PC-9 (cell line): ENCODE results near the gene HOXD11. TPM values are rescaled to one million over a fixed set of nuclear protein-coding genes. Genes with fewer than 3 reads are reported as not detected.
A peak's percentile ranks its signal among the peaks of the same experiment; 100 is the strongest.

Source experiments
- BruUV-seq: library from RNA; stranded (reverse); fragments of 400-500 nt; replicated peaks from 2 replicates; lab custom pipeline; 2021; lab: Mats Ljungman, UMichigan
- CTCF ChIA-PET: fragments of 300-600 bp; sonication (Branson Sonifier 250); formaldehyde crosslinking; loops from one replicate; lab custom pipeline; 2022; ENCODE audit warnings: antibody characterized with exemption; lab: Charles Lee
- POLR2A ChIA-PET: fragments of 300-600 bp; sonication (Branson Sonifier 250); formaldehyde crosslinking; loops from one replicate; lab custom pipeline; 2022; ENCODE audit warnings: antibody characterized with exemption; ENCODE audit not compliant: unreplicated experiment; lab: Charles Lee
- DNase-seq, 2 experiments: peaks; one replicate each; pipeline versions ENCODE4 v3.0.0 to v3.0.0-alpha.2; 2015 to 2022; ENCODE audit warnings: mixed read lengths in 1 of 2
- H2AFZ ChIP-seq: fragments of 200-600 bp; sonication (generic); 2 replicates; pipeline ENCODE4 v1.8.1; 2017; ENCODE audit warnings: antibody characterized with exemption
- H3F3A ChIP-seq: fragments of 200-600 bp; sonication (generic); 2 replicates; pipeline ENCODE4 v1.8.1; 2017; ENCODE audit warnings: antibody characterized with exemption, mild to moderate bottlenecking, low read depth; ENCODE audit not compliant: insufficient read depth
- H3K27ac ChIP-seq: fragments of 200-600 bp; sonication (generic); 2 replicates; pipeline ENCODE4 v1.6.1; 2016; ENCODE audit warnings: mixed run types
- H3K27me3 ChIP-seq: fragments of 200-600 bp; sonication (generic); 2 replicates; pipeline ENCODE4 v1.6.1; 2016; ENCODE audit warnings: low read depth, mixed run types; ENCODE audit not compliant: insufficient read depth
- H3K36me3 ChIP-seq: fragments of 200-600 bp; sonication (generic); 2 replicates; pipeline ENCODE4 v1.6.1; 2016; ENCODE audit warnings: low read depth, mixed run types
- H3K4me1 ChIP-seq: fragments of 200-600 bp; sonication (generic); replicated peaks from 2 replicates; pipeline ENCODE4 v1.6.1; 2016; ENCODE audit warnings: mixed run types; ENCODE audit not compliant: insufficient read depth
- H3K4me2 ChIP-seq: fragments of 200-600 bp; sonication (generic); 2 replicates; pipeline ENCODE4 v1.6.1; 2017; ENCODE audit warnings: mixed run types
- H3K4me3 ChIP-seq: fragments of 200-600 bp; sonication (generic); 2 replicates; pipeline ENCODE4 v1.6.1; 2016; ENCODE audit warnings: mixed run types
- H3K79me2 ChIP-seq: fragments of 200-600 bp; sonication (generic); 2 replicates; pipeline ENCODE4 v1.6.1; 2017; ENCODE audit warnings: low read depth, mixed run types
- H3K9me2 ChIP-seq: fragments of 200-600 bp; sonication (generic); 2 replicates; pipeline ENCODE4 v1.8.1; 2017; ENCODE audit warnings: mild to moderate bottlenecking; ENCODE audit not compliant: insufficient read depth
- H3K9me3 ChIP-seq: fragments of 200-600 bp; sonication (generic); 2 replicates; pipeline ENCODE4 v1.8.1; 2016; ENCODE audit warnings: low read depth; ENCODE audit not compliant: insufficient read depth
- H4K20me1 ChIP-seq: fragments of 200-600 bp; sonication (generic); 2 replicates; pipeline ENCODE4 v1.8.1; 2017; ENCODE audit not compliant: insufficient read depth
- EZH2 ChIP-seq: fragments of 200-600 bp; sonication (generic); IDR thresholded peaks from 2 replicates; pipeline ENCODE4 v1.8.0; 2017; ENCODE audit warnings: antibody characterized with exemption, low read depth
- intact Hi-C: fragments of 100-400 bp; cut with micrococcal nuclease; formaldehyde crosslinking; loops from one replicate; pipeline ENCODE4 v1.10.0; 2022; ENCODE audit not compliant: unreplicated experiment
- total RNA-seq: library from RNA; stranded (reverse); gene quantifications from 2 replicates; pipeline ENCODE4 v1.2.3, GENCODE V29; 2021
- TF ChIP-seq, protein P1 (sequence below): fragments of 200-600 bp; sonication (generic); conservative IDR thresholded peaks from 2 replicates; pipeline ENCODE4 v1.6.1; 2017; ENCODE audit warnings: mixed run types, antibody characterized with exemption, mild to moderate bottlenecking, moderate library complexity

Gene HOXD11
- total RNA-seq, 1 experiment from 2014 or later = not detected

DNA sequence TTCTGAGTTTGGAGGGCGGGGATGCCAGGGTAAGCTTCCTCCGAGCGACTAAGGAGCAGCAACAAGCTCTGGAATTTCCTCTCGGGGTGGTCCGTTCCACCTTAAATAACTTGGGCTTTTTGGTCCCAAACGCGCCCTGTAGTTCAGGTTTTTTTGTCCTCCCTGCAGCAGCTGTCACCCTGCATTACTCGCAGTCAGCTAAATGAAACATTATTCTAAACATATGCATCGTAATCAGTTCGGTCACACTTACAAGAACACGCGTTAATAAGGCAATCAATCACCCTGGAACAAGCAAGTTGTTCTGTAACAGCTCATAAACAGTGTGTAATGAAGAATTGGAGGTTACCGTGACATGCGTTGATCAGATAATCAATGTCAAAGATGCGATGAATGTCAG lies 31.6 kb upstream of the HOXD11 start:
- Histone ChIP-seq H3K4me3 (no peak overlapping the region), H3K4me1 (no peaks in the 10 kb centered on the region), H2AFZ (no peak overlapping the region), H3K4me2 (0 out of 2 replicates have a peak overlapping the region, but pooled peaks have one; percentile 0), H3K27ac (no peak overlapping the region), H3F3A (no peaks in the 10 kb centered on the region), H3K79me2 (no peaks in the 10 kb centered on the region), H3K36me3 (no peaks in the 10 kb centered on the region), H3K9me2 (no peaks in the 10 kb centered on the region), H3K9me3 (no peaks in the 10 kb centered on the region), H3K27me3 (peaks cover 79% of the 10 kb centered on the region), H4K20me1 (no peaks in the 10 kb centered on the region)
- BruUV-seq = no TSS peak
- intact Hi-C loops = no loop called here
- TF ChIP-seq EZH2 = no peak
- TF ChIP-seq, protein P1, sequence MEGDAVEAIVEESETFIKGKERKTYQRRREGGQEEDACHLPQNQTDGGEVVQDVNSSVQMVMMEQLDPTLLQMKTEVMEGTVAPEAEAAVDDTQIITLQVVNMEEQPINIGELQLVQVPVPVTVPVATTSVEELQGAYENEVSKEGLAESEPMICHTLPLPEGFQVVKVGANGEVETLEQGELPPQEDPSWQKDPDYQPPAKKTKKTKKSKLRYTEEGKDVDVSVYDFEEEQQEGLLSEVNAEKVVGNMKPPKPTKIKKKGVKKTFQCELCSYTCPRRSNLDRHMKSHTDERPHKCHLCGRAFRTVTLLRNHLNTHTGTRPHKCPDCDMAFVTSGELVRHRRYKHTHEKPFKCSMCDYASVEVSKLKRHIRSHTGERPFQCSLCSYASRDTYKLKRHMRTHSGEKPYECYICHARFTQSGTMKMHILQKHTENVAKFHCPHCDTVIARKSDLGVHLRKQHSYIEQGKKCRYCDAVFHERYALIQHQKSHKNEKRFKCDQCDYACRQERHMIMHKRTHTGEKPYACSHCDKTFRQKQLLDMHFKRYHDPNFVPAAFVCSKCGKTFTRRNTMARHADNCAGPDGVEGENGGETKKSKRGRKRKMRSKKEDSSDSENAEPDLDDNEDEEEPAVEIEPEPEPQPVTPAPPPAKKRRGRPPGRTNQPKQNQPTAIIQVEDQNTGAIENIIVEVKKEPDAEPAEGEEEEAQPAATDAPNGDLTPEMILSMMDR = no peak
- ChIA-PET CTCF (no interaction called here), POLR2A (no interaction called here)
- no peak for DNase-seq

DNA sequence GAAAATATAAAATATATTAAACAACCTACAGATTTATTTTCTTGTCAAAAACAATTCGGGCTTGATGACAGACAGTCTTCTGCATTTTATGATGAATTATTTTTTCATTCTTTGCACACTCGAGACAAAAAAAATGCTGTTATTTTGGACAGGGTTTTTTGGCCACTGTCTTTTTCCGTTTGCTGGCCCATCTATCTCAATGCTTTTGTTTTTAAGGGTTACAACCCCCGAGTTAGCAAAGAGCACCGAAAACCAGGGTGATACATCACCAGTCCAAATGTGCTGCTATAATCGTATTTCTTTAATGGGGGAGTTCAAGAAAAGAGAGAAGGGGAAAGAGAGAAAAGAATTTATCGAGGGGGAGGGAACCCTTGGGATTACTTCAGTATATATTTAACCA lies 31.0 kb upstream of the HOXD11 start:
- Histone ChIP-seq H3K27ac (no peak overlapping the region), H3K4me1 (no peaks in the 10 kb centered on the region), H2AFZ (no peak overlapping the region), H3K4me3 (no peak overlapping the region), H3F3A (no peaks in the 10 kb centered on the region), H4K20me1 (no peaks in the 10 kb centered on the region), H3K27me3 (peaks cover 76% of the 10 kb centered on the region), H3K9me2 (no peaks in the 10 kb centered on the region), H3K9me3 (no peaks in the 10 kb centered on the region; the same call in 1 of the 2 replicates), H3K4me2 (no peak overlapping the region), H3K79me2 (no peaks in the 10 kb centered on the region), H3K36me3 (no peaks in the 10 kb centered on the region)
- DNase-seq = no peak
- no peak for TF ChIP-seq EZH2
- TF ChIP-seq, protein P1 = no peak
- intact Hi-C loops = no loop called here
- POLR2A ChIA-PET = no interaction called here
- CTCF ChIA-PET = no interaction called here
- no TSS peak for BruUV-seq

DNA sequence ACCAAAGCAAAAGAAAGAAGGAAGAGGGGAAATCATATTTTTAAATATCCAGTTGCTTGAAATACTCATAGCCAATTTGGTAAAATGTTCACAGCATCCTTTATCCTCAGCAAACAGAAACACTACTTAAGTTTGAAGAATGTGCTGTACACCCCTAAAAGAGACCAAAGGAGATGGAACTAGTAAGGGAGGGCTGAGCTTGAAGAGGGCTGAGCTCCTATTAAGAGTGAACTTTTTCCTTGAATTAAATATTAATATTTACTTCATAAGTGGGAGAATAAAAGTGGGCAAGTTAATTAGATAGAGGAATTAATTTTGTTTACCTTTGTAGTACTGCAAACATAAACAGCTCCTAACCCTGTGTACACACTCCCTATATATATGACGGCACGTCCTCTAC lies 30.3 kb upstream of the HOXD11 start:
- no peaks in the 10 kb centered on the region for H3K79me2 ChIP-seq
- H3K9me3 ChIP-seq = no peaks in the 10 kb centered on the region; the same call in 1 of the 2 replicates
- no peak overlapping the region for H3K4me3 ChIP-seq
- H3K4me1 ChIP-seq = no peaks in the 10 kb centered on the region
- intact Hi-C loops = no loop called here
- no peak overlapping the region for H2AFZ ChIP-seq
- no peaks in the 10 kb centered on the region for H3K9me2 ChIP-seq
- ChIA-PET CTCF (no interaction called here), POLR2A (no interaction called here)
- no peaks in the 10 kb centered on the region for H3K36me3 ChIP-seq
- no peak for DNase-seq
- peaks cover 68% of the 10 kb centered on the region for H3K27me3 ChIP-seq
- H3K27ac ChIP-seq = no peak overlapping the region
- H4K20me1 ChIP-seq = no peaks in the 10 kb centered on the region
- no peak overlapping the region for H3K4me2 ChIP-seq
- no TSS peak for BruUV-seq
- H3F3A ChIP-seq = no peaks in the 10 kb centered on the region
- TF ChIP-seq, protein P1 = no peak
- no peak for TF ChIP-seq EZH2
